Fibroblast of skin of left biceps (primary cell): ENCODE data around the gene FOXC1.

Experiments
- DNase-seq, 2 experiments: peaks; one replicate each; pipeline ENCODE4 v3.0.0-alpha.2; 2013; ENCODE audit warnings: low read depth in 2 of 2

Gene FOXC1

DNA sequence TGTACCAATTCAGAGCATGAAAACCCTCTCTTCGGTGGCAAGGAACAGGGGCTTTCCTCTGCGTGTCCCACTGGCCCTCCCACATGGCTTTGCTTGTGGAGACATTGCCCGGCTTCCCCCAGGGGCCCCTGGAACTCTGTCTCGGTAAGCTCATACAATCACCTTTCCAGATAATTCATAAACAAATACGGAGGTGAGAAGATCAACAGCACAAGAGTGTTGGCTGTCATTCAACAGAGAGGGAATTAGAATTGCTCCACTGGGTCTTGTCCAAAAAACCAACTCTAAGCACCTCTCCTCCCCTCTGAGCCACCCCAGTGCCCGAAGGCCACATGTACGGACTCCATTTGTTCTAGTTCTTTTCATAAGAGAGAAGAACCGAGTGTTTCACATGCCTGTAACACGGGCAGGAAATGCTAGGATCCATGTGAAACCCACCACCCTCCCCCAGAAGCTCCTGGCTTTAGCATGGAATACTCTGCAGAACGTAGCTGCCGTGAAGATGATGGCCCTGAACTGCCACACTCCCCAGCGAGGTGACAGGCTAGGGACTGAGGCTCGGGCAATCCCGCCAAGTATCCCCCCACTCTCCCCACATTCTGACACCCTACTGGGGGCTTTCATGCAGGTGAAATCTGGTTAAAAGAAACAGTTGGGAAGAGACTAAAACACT lies 24.6 kb upstream of the FOXC1 start:
- DNase-seq: no peak

DNA sequence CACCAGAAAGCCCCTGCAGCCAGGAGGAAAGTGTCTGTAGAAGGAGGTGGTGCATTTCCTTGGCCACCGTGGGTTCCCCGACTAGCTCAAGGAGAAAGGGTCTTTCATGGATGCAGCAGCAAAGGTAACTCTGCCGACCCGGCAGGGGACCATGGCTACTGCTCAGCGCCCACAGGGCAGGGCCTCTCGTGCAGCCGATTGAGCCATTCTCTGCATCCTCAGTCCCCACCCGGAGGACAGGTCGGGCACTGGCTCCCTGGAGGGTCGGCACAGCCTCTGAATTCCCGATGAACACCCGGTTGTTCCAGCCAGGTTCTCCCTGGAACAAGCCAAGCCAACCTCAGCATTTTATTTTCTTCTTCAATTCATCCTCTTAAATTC lies 24.1 kb upstream of the FOXC1 start:
- DNase-seq: no peak

DNA sequence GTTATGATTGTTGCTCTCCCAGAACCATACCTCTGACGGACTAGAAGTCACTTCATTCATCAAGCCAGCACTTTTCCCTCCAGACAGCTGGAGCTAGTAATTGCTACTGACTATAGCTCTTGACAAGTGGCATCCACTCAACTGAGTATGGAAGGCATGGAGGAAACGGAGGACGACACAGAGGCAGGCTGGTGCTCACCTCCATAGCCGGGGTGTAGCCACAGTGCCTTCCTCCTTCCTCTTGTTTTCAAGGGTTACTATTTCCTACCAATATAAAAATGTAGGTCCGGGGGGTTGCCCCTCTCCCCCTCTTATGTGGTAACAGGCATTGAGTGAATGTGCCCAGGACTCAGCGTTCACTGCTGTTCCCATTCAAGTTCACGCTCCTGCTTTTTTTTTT lies 23.5 kb upstream of the FOXC1 start:
- no peak for DNase-seq

DNA sequence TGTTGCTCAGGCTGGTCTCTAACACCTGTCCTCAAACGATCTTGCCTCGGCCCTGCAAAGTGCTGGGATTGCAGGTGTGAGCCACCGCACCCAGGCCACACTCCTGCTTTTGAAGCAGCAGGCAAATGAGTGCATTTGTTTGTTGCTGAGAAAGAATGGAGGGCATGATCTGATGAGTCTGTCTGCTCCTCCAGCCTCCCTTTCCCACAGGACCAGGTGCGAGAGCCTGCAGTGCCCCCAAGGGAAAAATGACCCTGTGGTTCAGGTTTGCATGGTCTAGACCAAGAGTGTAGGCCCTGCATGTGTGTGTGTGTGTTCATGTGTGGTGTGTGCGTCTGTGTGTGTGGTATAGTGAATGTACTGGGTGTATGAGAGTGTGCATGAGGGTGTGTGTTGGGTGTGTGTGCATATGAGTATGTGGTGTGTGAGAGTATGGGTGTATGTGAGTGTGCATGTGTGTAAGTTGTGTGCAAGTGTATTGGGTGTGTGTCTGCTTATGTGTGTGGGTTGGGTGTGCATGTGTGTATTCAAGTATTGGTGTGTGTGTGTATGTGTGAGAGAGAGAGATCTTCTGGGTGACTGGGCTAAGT lies 22.8 kb upstream of the FOXC1 start:
- DNase-seq: no peak

DNA sequence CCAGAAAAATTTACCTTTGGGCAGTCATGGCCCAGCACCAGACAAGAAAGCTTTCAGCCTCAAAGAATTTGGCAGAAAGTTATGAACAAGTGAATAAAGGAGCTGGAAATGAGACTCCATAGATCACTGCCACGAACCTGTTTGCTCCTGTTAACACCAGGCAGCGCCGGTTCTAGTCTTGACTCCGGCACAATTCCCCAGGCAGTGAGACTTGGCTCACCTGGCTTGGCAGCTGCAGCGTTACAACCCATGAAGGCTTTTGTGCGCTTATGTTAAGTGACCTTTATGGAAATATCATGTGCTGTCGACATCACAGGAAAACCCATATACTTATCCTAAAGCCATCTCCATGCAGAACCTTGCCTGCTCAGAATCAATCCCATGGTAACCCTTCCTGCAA lies 22.2 kb upstream of the FOXC1 start:
- DNase-seq: no peak

DNA sequence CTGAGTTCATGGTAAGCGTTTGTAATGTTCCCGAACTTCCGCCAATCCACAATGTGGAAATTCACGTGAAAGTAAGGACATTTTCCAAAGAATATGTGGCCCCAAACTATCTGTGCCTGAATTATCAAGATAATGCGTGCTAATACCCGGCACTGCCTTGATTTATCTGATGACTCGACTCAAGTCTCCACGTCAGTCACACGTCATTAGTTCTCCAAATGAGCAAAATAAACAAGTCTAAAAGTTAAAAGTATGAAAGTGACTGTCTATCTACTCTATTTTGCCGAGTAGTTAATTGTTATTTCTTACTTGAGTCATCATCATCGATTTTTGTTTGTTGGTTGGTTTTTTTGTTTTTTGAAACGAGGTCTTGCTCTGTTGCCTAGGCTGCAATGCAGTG lies 21.7 kb upstream of the FOXC1 start:
- DNase-seq: no peak

DNA sequence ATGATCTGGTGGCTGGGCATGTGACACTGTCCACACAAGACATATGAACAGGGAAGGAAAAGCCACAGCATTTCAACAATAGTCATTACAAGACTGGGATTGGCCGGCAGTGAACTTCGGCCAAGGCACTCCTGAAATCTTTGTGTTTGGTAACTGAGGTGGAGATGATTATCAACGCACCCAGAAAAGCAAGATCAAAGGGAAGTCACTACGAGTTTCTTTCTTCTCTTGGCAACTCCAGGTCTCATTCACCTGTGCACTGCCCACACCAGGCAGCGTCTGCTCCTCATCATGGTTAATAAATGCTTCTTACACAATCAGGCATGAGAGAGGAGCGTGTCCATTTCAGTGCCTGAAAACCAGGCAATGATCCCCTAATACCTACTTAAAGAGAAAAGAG lies 20.5 kb upstream of the FOXC1 start:
- no peak for DNase-seq

DNA sequence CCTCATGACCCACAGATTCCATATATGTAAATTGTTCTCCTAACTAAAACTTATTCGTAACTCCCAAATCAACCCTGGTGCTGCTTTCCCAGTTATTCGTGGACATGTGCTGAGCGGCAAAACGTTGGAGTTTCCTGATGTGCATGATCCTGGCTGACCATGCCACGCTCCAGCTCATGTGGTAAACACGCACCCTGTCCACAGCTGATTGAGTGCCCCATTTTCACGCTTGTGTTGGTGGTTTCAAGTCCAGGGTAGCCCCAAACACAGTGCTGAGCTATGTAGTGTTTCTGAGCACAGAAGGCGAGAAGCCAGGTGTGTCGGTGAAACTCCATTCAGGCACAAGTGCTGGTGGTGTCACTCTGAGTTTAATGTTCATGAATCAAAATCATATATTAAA lies 19.1 kb upstream of the FOXC1 start:
- no peak for DNase-seq

DNA sequence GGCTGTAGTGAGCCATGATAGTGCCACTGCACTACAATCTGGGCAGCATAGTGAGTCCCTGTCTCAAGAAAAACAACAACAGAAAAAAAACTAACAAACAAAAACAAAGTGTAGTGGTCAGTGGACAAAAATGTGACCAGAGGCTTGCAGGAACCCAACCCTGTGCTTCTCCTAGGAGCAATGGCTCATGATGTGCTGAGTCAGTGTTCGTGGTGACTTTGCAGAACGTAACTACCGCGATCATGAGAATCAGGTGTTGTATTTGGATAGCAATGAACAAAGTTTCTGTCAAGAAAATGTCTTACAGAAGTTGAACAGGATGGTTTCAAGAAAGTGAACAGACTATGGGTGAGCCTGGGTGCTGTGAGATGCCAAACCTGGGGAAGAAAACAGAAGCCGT lies 18.5 kb upstream of the FOXC1 start:
- DNase-seq: no peak

DNA sequence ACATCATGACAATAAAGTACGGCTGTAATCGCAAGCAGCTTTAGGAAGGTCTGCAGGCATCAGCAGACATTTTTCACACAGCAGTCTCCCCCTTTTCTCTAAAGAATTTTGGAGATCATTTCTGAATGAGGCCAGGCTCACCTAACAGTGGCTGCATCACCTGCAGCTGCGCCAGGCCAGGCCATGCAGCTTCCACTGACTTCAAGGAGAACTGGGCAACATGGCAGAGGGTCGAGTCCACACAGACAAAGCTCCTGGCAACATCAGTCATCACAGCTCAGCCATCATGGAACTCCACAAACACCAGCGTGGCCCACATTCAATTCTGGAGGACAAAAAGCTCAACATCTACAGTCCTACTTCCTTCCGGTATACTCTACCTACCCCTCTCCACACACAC lies 17.8 kb upstream of the FOXC1 start:
- no peak for DNase-seq

DNA sequence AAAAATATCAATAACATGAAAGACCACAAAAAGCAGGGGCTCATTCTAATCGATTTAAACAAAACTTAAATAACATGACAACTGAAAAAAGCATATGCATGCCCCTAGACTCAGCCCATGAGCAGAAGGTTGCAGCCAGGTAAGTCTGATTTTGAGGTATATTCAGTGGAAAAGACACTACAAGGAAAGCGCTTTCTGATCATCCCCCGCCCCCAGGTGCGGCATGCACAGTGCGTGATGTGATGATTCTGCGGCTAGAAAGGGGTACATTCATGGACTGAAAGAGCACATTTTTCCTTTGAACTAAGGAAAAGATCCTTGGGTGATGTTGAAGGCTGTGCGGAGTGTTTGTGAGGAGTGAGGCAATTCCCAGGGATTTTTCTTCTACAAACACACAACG lies 16.9 kb upstream of the FOXC1 start:
- DNase-seq: no peak

DNA sequence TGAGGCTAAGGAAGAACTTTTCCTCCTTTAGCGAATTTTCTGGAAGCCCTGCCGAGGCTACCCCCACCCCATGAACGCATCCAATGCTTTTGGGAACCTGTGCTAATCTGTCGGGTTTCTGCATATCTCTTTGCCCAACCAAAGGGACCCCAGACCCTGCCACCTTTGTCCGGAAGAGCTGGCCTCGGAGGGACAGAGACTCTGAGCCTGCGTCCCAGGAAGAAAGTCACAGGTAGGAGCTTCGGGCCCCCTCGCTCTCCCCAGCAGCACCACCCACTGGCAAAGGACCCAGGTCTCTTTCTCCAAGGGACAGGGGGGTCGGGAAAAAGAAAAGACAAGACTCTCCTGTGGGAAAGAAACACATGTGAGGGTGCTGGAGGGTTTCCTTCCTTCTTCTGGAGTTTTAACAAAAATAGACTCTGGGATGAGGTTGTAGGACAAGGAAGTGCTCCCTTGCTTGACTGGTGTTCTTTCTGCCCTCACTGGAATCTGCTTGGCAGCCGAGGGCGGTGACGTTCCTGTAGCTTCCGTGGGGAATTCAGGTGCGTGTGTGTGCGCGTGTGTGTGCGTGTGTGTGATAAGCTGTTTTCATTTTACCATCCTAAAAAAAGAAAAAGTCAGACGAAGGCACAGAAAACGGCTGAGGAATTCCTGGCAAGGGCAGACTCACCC lies 16.3 kb upstream of the FOXC1 start:
- DNase-seq: no peak

DNA sequence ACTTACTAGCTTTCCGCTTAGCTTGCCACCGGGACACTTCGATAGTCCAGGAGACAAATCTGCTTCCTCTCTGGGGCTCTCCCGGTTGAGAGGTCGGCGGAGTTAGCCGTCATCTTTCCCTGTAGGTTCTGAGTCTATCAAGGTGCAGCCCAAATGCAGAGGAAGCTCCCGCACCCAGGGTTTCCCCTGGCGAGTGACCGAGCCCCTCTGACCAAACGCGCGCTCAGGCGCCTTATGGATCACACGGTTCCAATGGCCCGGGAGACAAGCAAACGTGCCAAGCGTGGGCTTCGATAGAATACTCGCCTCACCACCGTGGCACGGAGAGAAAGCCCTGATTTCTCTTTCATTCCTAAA lies 15.8 kb upstream of the FOXC1 start:
- no peak for DNase-seq

DNA sequence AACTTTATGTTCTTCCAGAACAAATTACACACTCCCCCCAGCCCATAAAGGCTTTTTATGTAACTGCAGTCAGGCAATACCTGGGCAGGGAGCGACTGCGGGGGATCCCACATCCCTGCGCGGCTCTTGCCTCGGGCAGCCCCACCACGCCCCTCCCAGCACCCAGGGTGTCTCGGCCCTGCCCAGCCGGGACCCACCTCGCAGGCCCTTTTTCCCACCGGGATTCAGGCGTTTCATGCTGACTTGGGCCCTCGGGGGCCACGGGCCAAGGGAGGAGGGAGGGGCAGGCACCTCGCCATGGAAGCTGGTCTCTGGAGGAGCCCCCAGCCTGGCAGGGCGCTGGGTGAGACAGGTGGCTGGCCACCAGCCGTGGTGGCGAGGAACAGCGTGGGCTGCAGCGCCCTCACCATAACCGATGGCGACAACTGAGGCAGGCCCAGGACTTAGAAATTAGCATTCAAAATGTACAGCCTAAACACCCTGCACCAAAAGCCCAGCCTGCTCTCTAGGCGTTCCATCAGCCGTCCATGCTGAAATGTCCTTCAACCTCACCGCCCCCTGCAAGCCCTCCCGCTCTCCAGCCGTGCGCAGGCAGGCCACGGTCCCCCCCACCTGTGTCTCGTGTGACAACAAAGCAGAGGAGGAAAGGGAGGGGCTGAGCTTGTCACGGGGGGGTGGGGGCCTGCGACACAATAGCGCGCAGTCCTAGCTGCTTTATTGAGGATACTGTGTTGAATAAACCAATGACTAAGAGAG lies 15.1 kb upstream of the FOXC1 start:
- no peak for DNase-seq

DNA sequence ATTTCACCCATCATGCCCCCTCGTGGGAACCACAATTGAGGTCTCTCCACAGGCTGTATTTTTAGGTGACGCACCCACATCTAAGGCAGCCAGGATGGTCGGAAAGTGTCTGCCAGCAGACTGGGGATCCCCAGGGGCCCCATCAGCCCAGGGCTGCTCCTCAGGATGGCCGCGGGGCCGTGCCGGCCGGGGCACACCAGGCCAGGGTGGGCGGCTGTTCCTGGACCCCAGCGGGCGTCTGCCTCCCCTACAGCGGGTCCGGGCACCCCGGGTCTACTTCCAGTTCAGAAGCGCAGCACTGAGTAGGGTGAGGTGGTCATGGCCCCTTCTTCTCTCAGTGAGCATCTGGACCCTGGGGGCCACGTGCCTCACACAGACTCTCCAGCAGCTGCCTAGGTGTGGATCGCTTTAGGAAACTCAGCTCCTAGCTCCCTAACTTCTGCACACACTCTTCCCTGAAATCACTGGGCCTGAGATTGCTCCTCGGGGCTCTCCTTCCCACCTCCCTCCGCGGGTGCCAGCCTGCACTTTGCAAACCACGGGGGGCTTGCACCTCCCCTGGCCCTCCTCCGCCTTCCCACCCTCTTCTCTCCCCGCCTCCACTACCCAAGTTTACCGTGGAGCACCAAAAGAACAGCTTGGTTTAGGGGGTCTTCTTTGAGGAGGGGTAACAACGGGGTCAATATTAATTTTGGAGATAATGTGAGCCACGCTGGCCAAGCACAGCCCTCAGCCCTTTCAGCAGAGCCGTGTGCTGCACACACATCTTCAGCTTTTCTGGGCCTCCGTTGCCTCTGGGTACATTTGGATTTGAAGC lies 14.2 kb upstream of the FOXC1 start:
- DNase-seq: no peak

DNA sequence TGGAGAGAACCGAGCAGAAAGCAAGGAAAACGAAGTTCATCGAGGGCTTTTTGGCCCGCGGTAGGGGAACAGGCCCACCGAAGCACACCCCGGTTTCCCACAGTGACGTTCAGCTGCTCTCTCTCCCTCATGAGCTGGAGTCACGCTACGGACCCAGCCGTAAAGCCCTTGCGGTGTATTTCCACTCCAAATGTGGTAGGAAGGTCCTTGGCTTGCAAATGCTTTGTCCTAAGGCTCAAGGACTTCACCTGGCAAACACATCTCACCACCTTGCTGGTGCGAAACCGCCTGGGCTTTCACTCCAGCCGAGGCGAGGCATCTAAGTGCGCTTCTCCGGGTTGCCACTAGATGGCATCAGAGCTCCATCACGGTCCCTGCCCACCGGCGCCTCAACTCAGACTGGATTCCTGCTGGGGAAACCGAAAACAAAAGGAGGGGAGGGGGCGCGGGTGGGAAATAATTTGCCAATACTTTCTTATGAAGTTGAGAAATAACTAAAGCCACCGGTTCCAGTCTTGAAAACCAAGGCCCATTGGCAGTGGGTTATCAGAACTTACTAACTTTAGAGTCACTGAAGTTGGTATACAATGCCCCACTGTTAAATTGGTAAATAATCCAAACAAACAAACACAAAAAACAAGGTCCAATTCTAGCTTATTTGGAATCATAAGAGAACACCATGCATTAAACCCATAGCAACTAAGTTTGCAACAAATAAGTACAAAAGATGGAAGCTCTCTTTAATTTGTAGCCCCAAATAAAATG lies 13.4 kb upstream of the FOXC1 start:
- DNase-seq: no peak

DNA sequence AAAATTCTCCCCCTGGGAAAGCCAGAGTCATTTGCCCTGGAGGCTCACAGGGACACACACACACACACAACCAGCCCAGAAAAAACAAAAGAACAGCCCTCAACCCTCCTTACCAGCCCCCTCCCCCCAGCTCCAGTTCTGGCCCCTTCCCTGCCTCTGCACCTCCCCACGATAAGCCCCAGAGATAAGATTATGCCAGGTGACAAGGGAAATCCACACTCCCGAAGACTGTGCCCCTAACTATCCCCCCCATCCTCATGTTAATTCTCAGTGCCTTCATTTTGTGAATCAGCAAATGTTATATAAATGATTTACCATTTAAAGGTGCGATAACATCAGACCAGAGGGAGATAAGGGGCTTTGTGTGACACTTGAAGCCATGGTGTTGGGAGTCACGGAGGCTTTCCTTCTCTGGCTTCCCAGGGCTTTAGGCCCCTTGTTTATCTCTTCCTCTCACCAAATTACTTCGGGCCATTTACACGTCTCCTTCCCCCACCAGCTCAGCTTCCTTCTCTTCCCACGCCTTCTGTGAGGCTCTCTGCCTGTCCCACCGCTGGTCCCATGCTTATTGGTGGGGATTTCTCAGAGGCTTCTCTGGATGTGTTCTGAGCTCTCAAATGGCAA lies 12.5 kb upstream of the FOXC1 start:
- DNase-seq: no peak

DNA sequence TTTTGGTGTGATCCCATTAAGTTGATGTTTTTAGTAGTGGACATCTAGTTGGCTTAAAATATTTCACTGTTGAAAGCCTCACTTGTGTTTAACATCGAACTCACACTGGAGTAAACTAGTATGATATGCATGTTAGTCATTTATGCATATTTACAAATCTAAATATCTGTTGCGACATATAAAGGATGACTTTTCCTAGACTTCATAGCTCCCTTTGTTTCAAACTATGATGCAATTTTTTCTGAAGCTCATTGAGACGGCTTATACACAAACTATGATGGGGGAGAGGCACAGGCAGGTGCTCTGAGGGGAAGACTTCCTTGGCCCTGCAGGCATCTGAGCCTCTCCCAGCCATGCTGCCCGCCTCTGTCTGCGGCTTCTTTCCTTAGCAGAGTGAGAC lies 11.8 kb upstream of the FOXC1 start:
- DNase-seq: peak in 1 of 2 experiments; percentile 23

DNA sequence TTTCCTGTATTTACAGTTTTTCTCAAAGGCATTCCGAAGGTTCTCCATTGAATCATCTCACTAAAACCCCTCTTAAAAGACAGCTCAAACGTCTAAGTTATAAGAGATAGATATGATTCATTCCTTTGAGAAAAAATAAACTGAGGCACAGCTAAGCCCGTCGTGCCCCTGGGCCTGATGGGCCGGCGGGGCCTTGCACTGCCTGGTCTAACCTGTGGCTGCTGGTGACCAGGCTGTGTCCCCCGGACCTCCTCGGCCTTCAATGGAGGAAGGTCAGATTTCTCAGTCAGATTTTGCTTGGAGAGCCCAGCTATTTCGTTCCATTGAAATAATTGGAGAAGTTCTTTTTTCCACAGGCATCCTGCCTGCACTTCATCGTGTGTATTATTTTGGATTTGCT lies 11.3 kb upstream of the FOXC1 start:
- DNase-seq: no peak

DNA sequence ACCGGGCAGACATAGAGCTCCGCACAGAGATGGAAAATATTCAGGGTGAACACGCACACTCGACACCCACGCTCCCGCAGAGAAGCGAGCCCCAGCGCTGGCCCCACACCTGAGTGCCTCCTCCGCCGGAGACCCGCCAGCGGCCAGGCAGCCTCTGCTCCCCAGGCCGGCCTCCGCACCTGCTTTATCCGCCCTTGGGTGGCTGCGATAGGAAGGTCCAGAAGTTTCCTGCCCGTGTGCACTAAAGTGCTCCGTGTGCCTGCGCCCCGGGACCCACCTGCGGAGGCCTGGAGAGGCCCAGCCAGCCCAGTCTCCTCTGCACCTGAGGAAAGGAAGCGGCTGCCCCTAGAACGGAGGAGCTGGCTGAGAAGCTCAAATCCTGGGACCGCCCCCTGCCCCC lies 10.8 kb upstream of the FOXC1 start:
- no peak for DNase-seq

DNA sequence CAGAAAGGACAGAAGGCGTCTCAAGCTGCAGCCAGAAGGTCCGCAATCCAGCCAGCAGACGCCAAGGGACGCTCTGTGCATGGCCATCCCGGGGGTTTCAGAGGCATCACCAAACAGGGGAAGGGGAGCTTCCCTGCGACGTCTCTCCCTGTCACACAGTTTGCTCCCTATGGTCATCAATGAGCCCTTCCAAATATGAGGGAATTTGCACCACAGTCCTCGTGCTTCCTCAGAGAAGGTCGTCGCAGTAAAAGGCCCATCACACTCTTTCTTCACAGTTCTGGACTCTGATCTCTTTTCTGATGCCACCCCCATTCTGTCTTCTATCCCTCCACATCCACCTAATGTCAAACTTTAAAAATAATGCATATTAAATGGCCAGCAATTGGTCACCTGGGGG lies 10.2 kb upstream of the FOXC1 start:
- no peak for DNase-seq
